Heart left ventricle (tissue), 16 donors: ENCODE results near the gene TPPP2. TPM values are rescaled to one million over a fixed set of nuclear protein-coding genes. Genes with fewer than 3 reads are reported as not detected.

ENCODE experiments used
- ATAC-seq, 4 donors: fragments of 200-7000 bp; cut with Tn5 transposase; one replicate each; pipeline ENCODE4 v1.9.1; 2020 to 2022; ENCODE audit warnings: moderate library complexity in 4 of 4, mild to moderate bottlenecking in 3 of 4, moderate number of reproducible peaks in 1 of 4
- DNase-seq, 5 donors: peaks; one replicate each; pipeline ENCODE4 v3.0.0-alpha.2; 2020
- H3K27ac ChIP-seq, 12 donors: fragments of 200-600 bp; sonication (generic) in 4 of 12; one replicate each; pipeline versions ENCODE4 v1.5.0 to v1.8.0; 2016 to 2022; ENCODE audit warnings: mild to moderate bottlenecking in 2 of 12
- H3K27me3 ChIP-seq, 9 donors: fragments of 200-600 bp; sonication (generic) in 2 of 9; one replicate each; pipeline versions ENCODE4 v1.5.1 to v1.8.0; 2016 to 2022; ENCODE audit warnings: mild to moderate bottlenecking in 3 of 9
- H3K36me3 ChIP-seq, 9 donors: fragments of 200-600 bp; sonication (generic) in 2 of 9; one replicate each; pipeline versions ENCODE4 v1.5.0 to v1.8.0; 2018 to 2022; ENCODE audit warnings: mild to moderate bottlenecking in 2 of 9
- H3K4me1 ChIP-seq, 12 donors: fragments of 200-600 bp; sonication (generic) in 4 of 12; one replicate each; pipeline versions ENCODE4 v1.5.0 to v1.8.0; 2016 to 2022; ENCODE audit warnings: mild to moderate bottlenecking in 3 of 12
- H3K4me3 ChIP-seq, 12 donors: fragments of 200-600 bp; sonication (generic) in 4 of 12; one replicate each; pipeline versions ENCODE4 v1.5.0 to v1.8.0; 2017 to 2022; ENCODE audit warnings: mild to moderate bottlenecking in 9 of 12, moderate library complexity in 4 of 12
- H3K9me3 ChIP-seq, 12 donors: fragments of 200-600 bp; sonication (generic) in 4 of 12; one replicate each; pipeline versions ENCODE4 v1.5.0 to v1.8.0; 2016 to 2022; ENCODE audit warnings: mild to moderate bottlenecking in 1 of 12
- POLR2A ChIP-seq, 2 donors: fragments of 450-650 bp; IDR thresholded peaks; one replicate each; pipeline ENCODE4 v1.6.1; 2017; ENCODE audit warnings: antibody characterized with exemption in 2 of 2, mild to moderate bottlenecking in 2 of 2, moderate library complexity in 2 of 2
- WGBS, 4 donors: extraction: QIAGEN DNeasy Blood & Tissue Kit in 2 of 4; methylation state at CpG; one replicate each; pipeline versions ENCODE4 v1.1.5 to v1.1.7; 2013 to 2018; 5-methylcytosine and 5-hydroxymethylcytosine counted together
- intact Hi-C, 10 donors: fragments of 100-400 bp; cut with DNase I; formaldehyde crosslinking; loops; one replicate each; pipeline versions ENCODE4 v1.11.1 to v1.14.2; 2022
- polyA plus RNA-seq, 2 donors: library from polyadenylated mRNA; stranded (reverse); fragments of 200-250 nt; gene quantifications; one replicate each; pipeline ENCODE4 v1.2.3, GENCODE V29; 2013
- total RNA-seq, 9 donors: library from RNA; depleted of rRNA in 2 of 9; stranded (reverse); fragments of >200 nt in 2 of 9; fragmentation: NEBNext Ultra II Directional in 3 of 9; extraction: Animal tissue kit (Norgen Biotek cat#: 25700) in 3 of 9; gene quantifications; one replicate each; pipeline versions ENCODE4 v1.1.0 to v1.2.4, GENCODE V29; 2016 to 2023
- TF ChIP-seq, protein P1 (sequence below), 12 donors: fragments of 200-600 bp; sonication (generic) in 4 of 12; IDR thresholded peaks; one replicate each; pipeline versions ENCODE4 v1.5.0 to v1.8.0; 2018 to 2022; ENCODE audit warnings: antibody characterized with exemption in 12 of 12, mild to moderate bottlenecking in 5 of 12
- donor health status: ischemic (EF 13 %, LVEDD 7.1; RV severe dilation, severe dysfunction).
- donor health status: healthy with polysubstance abuse.
- donor health status: DM: no; HTN: yes; CAD: no.
- donor health status: DM: no; HTN: no; CAD: no.
- donor health status: ischemic (EF 25% LVEDD 6.9; RV normal size, moderate dysfunction).
- donor health status: ischemic (EF 25% LVEDD 5.7; RV mildly dilated, moderate dysfunction).
- donor health status: healthy.
- donor health status: DM: yes; HTN: yes; CAD: no.
- donor health status: ischemic (EF 35%, LVEDD 5.7; RV mildly dilated, moderate dysfunction).
- donor health status: nonischemic (EF 11% LVEDD 7.7; RV severe dilation, severe dysfunction).
- donor health status: DM: yes; HTN: yes; CAD: no.
- donor health status: PGD.
- donor health status: ischemic (EF 29% LVEDD 5.4; RV normal size, mild dysfunction).
- donor health status: nonischemic (EF 23%, LVEDD 6.1; RV moderate dilation, normal function).

Gene TPPP2
- total and polyA plus RNA-seq, 11 donors, result 0.54 to 2.8 (median 0.96) TPM; not detected in 2

DNA sequence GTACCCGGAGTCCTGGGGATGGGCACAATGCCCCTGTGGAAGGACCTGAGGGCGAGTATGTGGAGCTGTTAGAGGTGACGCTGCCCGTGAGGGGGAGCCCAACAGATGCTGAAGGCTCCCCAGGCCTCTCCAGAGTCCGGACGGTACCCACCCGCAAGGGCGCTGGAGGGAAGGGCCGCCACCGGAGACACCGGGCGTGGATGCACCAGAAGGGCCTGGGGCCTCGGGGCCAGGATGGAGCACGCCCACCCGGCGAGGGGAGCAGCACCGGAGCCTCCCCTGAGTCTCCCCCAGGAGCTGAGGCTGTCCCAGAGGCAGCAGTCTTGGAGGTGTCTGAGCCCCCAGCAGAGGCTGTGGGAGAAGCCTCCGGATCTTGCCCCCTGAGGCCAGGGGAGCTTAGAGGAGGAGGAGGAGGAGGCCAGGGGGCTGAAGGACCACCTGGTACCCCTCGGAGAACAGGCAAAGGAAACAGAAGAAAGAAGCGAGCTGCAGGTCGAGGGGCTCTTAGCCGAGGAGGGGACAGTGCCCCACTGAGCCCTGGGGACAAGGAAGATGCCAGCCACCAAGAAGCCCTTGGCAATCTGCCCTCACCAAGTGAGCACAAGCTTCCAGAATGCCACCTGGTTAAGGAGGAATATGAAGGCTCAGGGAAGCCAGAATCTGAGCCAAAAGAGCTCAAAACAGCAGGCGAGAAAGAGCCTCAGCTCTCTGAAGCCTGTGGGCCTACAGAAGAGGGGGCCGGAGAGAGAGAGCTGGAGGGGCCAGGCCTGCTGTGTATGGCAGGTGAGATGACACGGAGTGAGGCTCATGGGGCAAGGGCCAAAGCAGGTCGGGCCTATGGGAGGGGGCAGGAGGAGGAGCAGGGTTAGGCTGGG, 44.6 kb downstream of the TPPP2 start:
- DNase-seq (no peak), ATAC-seq (no peak)
- no peak overlapping the region for H3K4me3 ChIP-seq
- intact Hi-C loops, result no loop called here
- H3K36me3 ChIP-seq, result peaks cover 0 to 71% (median 64%) of the 10 kb centered on the region in 9 donors
- peaks cover 0 to 26% (median 16%) of the 10 kb centered on the region in 12 donors for H3K4me1 ChIP-seq
- no peaks in the 10 kb centered on the region for H3K27me3 ChIP-seq
- WGBS, 4 donors, result 87 to 93% (median 91%) methylated on average over 25 to 26 of the region's 26 CpGs
- no peaks in the 10 kb centered on the region for H3K9me3 ChIP-seq
- TF ChIP-seq, protein P1, sequence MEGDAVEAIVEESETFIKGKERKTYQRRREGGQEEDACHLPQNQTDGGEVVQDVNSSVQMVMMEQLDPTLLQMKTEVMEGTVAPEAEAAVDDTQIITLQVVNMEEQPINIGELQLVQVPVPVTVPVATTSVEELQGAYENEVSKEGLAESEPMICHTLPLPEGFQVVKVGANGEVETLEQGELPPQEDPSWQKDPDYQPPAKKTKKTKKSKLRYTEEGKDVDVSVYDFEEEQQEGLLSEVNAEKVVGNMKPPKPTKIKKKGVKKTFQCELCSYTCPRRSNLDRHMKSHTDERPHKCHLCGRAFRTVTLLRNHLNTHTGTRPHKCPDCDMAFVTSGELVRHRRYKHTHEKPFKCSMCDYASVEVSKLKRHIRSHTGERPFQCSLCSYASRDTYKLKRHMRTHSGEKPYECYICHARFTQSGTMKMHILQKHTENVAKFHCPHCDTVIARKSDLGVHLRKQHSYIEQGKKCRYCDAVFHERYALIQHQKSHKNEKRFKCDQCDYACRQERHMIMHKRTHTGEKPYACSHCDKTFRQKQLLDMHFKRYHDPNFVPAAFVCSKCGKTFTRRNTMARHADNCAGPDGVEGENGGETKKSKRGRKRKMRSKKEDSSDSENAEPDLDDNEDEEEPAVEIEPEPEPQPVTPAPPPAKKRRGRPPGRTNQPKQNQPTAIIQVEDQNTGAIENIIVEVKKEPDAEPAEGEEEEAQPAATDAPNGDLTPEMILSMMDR (IDR thresholded peaks at IDR 0.05), result no peak
- no peak for TF ChIP-seq POLR2A (IDR thresholded peaks at IDR 0.05)
- H3K27ac ChIP-seq, result no peak overlapping the region

DNA sequence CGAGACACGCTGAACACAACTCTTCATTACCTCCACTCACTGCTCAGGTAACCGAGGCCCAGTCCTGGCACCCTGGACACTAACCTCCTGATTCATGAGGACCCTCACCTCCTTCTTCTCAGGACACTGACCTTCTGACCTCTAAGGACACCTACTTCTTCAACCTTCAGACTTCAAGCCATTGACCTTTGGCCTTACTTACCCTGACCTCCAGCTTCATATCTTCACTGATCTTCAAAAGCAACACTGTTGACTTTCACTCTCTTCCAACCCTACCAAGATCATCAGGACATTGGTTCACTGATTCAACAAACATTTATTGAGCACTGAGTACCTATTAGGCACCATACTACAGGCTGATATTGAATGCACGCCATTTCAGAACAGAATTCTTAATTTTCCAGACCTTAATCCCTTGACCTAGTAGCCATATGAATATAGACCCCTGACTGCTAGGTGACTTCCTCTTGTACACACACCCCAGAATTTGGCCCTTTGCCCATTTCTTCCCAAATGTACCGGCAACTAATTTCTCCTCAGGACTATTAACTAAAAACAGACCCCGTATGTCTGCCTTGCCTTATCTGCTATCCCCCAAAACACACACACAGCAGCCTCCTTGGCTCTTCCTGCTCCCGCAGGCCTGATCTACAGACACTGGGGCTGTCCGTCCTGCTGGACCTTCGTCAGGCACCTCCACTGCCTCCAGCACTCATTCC, 45.9 kb downstream of the TPPP2 start:
- Histone ChIP-seq H3K27me3 (no peaks in the 10 kb centered on the region), H3K9me3 (no peaks in the 10 kb centered on the region), H3K4me3 (no peak overlapping the region), H3K4me1 (peaks cover 0 to 21% (median 14%) of the 10 kb centered on the region in 12 donors), H3K36me3 (peaks cover 0 to 82% (median 74%) of the 10 kb centered on the region in 9 donors), H3K27ac (no peak overlapping the region)
- no peak for DNase-seq
- TF ChIP-seq, protein P1 (IDR thresholded peaks at IDR 0.05), result no peak
- no peak for TF ChIP-seq POLR2A (IDR thresholded peaks at IDR 0.05)
- 85 to 88% (median 87%) methylated on average over 9 of the region's 9 CpGs for WGBS, 4 donors
- intact Hi-C loops, result no loop called here
- ATAC-seq, result no peak

GRCh38 chr14:21077672-21078071, 47.7 kb downstream of the TPPP2 start:
- H3K4me3 ChIP-seq, result no peak overlapping the region
- intact Hi-C loops, result no loop called here
- no peak overlapping the region for H3K27ac ChIP-seq
- no peak for ATAC-seq
- peaks cover 0 to 99% (median 91%) of the 10 kb centered on the region in 9 donors for H3K36me3 ChIP-seq
- no peak for DNase-seq
- no peaks in the 10 kb centered on the region for H3K27me3 ChIP-seq
- 77 to 88% (median 85%) methylated on average over 2 of the region's 2 CpGs for WGBS, 4 donors
- peaks cover 0 to 7% (median 3%) of the 10 kb centered on the region in 12 donors for H3K4me1 ChIP-seq
- TF ChIP-seq, protein P1 (IDR thresholded peaks at IDR 0.05), result no peak
- TF ChIP-seq POLR2A (IDR thresholded peaks at IDR 0.05), result no peak
- H3K9me3 ChIP-seq, result no peaks in the 10 kb centered on the region

DNA sequence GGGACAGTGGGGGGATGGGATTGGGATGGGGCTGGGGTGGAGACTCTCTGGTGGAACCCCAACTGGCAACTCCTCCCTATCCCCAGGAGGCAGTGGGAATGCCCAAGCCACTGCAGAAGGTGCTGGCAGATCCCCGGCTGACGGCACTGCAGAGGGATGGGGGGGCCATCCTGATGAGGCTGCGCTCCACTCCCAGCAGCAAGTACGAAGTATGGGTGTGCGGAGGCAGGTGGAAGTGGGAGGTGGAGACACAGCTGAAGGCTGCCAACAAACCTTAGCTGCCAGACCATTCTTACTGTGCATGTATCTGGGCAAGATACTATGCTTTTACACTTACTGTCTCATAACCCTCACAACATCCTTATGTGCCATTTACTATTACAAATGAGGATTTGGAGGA, 48.3 kb downstream of the TPPP2 start:
- Histone ChIP-seq H3K4me3 (no peak overlapping the region), H3K4me1 (peaks cover 0 to under 1% (median 0%) of the 10 kb centered on the region in 12 donors), H3K27me3 (no peaks in the 10 kb centered on the region), H3K36me3 (peaks cover 0 to 99% (median 97%) of the 10 kb centered on the region in 9 donors), H3K27ac (no peak overlapping the region), H3K9me3 (no peaks in the 10 kb centered on the region)
- ATAC-seq (no peak), DNase-seq (no peak)
- WGBS, 4 donors, result 89 to 90% (median 89%) methylated on average over 5 of the region's 5 CpGs
- intact Hi-C loops, result no loop called here
- TF ChIP-seq, protein P1 (IDR thresholded peaks at IDR 0.05), result no peak
- TF ChIP-seq POLR2A (IDR thresholded peaks at IDR 0.05), result no peak
